A549 (cell line): ENCODE measurements around the gene WNT6. TPM values are rescaled to one million over a fixed set of nuclear protein-coding genes. Genes with fewer than 3 reads are reported as not detected.

Experiments
- ATAC-seq, 2 experiments: fragments of 200-7000 bp in 1 of 2; fragments of >200 bp in 1 of 2; cut with Nextera tagmentation in 1 of 2; cut with Tn5 transposase in 1 of 2; 3 replicates each; pipeline versions ENCODE4 v1.8.0 to v1.9.1; 2018 to 2020; ENCODE audit warnings: mild to moderate bottlenecking in 1 of 2, moderate library complexity in 1 of 2
- CTCF ChIA-PET: fragments of 300-600 bp; sonication (Branson Sonifier 250); formaldehyde crosslinking; extraction: SDS; loops from one replicate; lab custom pipeline; 2021; ENCODE audit warnings: antibody characterized with exemption, inconsistent platforms; lab: Yijun Ruan, JAX
- POLR2A ChIA-PET: fragments of 350-600 bp; formaldehyde crosslinking; extraction: SDS; loops from one replicate; lab custom pipeline; 2021; ENCODE audit warnings: antibody characterized with exemption, inconsistent platforms; lab: Yijun Ruan, JAX
- DNase-seq, 2 experiments: peaks; one replicate each; pipeline versions ENCODE4 v3.0.0 to v3.0.0-alpha.2; 2011 to 2016; ENCODE audit warnings: low read depth in 1 of 2, low spot score in 1 of 2
- FAIRE-seq: peaks from 2 replicates; lab custom pipeline; 2011; peaks lifted over from hg19 to GRCh38; lab: Jason Lieb, UNC
- H3K27ac ChIP-seq, 2 experiments: fragments of >200 bp; sonication (Bioruptor Twin); formaldehyde crosslinking; 3 replicates each; pipeline ENCODE4 v1.5.1; 2016 to 2017
- H3K4me1 ChIP-seq: fragments of >200 bp; sonication (Bioruptor Twin); formaldehyde crosslinking; 3 replicates; pipeline ENCODE4 v1.6.1; 2016
- H3K4me2 ChIP-seq: fragments of >200 bp; sonication (Bioruptor Twin); formaldehyde crosslinking; 3 replicates; pipeline ENCODE4 v1.6.1; 2016
- H3K4me3 ChIP-seq: fragments of >200 bp; sonication (Bioruptor Twin); formaldehyde crosslinking; 3 replicates; pipeline ENCODE4 v1.5.1; 2016
- H3K9me3 ChIP-seq: fragments of >200 bp; sonication (Bioruptor Twin); formaldehyde crosslinking; 3 replicates; pipeline ENCODE4 v1.6.1; 2016
- BCL3 ChIP-seq: fragments of >200 bp; sonication (Bioruptor Twin); formaldehyde crosslinking; IDR thresholded peaks from 3 replicates; pipeline ENCODE4 v1.6.1; 2016
- CBX8 ChIP-seq: fragments of 200-600 bp; sonication (generic); IDR thresholded peaks from 2 replicates; pipeline ENCODE4 v1.6.1; 2016
- CTCF ChIP-seq: fragments of >200 bp; sonication (Bioruptor Twin); formaldehyde crosslinking; IDR thresholded peaks from 3 replicates; pipeline ENCODE4 v1.5.1; 2016
- EHMT2 ChIP-seq: fragments of 200-600 bp; sonication (generic); IDR thresholded peaks from 2 replicates; pipeline ENCODE4 v1.6.1; 2016; ENCODE audit warnings: antibody characterized with exemption, low read depth, mild to moderate bottlenecking, moderate library complexity
- ESRRA ChIP-seq: fragments of 150-350 bp; IDR thresholded peaks from 2 replicates; pipeline ENCODE4 v1.6.1; 2014; ENCODE audit warnings: mild to moderate bottlenecking, low read length, borderline replicate concordance
- FOSB ChIP-seq: fragments of 250-450 bp; sonication (Bioruptor Pico); IDR thresholded peaks from 2 replicates; pipeline ENCODE4 v1.5.0; 2020; ENCODE audit warnings: mild to moderate bottlenecking, moderate library complexity
- FOXS1 ChIP-seq: fragments of 250-450 bp; sonication (Bioruptor Pico); IDR thresholded peaks from 2 replicates; pipeline ENCODE4 v1.5.0; 2020; ENCODE audit warnings: mild to moderate bottlenecking, moderate library complexity
- HDAC2 ChIP-seq: fragments of 200-600 bp; sonication (generic); IDR thresholded peaks from 2 replicates; pipeline ENCODE4 v1.6.1; 2016
- HOXB13 ChIP-seq: fragments of 250-450 bp; sonication (Bioruptor Pico); IDR thresholded peaks from 2 replicates; pipeline ENCODE4 v1.5.0; 2020; ENCODE audit warnings: low read depth, mild to moderate bottlenecking, moderate library complexity
- JUN ChIP-seq, 2 experiments: fragments of >200 bp; sonication (Bioruptor Twin); formaldehyde crosslinking; IDR thresholded peaks; 2 replicates in 1 of 2; 3 replicates in 1 of 2; pipeline ENCODE4 v1.6.1; 2016 to 2017
- MAX ChIP-seq: IDR thresholded peaks from 2 replicates; pipeline ENCODE4 v1.6.1; 2012
- MYC ChIP-seq: IDR thresholded peaks from 2 replicates; pipeline ENCODE4 v1.6.1; 2012; ENCODE audit warnings: mild to moderate bottlenecking, inconsistent platforms, low read length, improper control_type of control experiment, borderline replicate concordance
- PBX3 ChIP-seq: IDR thresholded peaks from 2 replicates; pipeline ENCODE4 v1.6.1; 2012
- PHF8 ChIP-seq: fragments of 200-600 bp; sonication (generic); IDR thresholded peaks from 2 replicates; pipeline ENCODE4 v1.6.1; 2016; ENCODE audit warnings: low read depth, mild to moderate bottlenecking, antibody characterized with exemption, moderate library complexity, borderline replicate concordance
- POLR2A ChIP-seq: IDR thresholded peaks from 2 replicates; pipeline ENCODE4 v1.6.1; 2012; ENCODE audit warnings: mild to moderate bottlenecking, low read length
- SMC3 ChIP-seq: fragments of >200 bp; sonication (Bioruptor Twin); formaldehyde crosslinking; IDR thresholded peaks from 3 replicates; pipeline ENCODE4 v1.6.1; 2018; ENCODE audit warnings: inconsistent platforms
- SREBF2 ChIP-seq: fragments of 450-650 bp; IDR thresholded peaks from 2 replicates; pipeline ENCODE4 v1.6.1; 2014; ENCODE audit warnings: mild to moderate bottlenecking, moderate library complexity
- TFCP2L1 ChIP-seq: fragments of 250-450 bp; sonication (Bioruptor Pico); IDR thresholded peaks from 2 replicates; pipeline ENCODE4 v1.5.0; 2021; ENCODE audit warnings: mild to moderate bottlenecking
- USF2 ChIP-seq: fragments of 450-650 bp; IDR thresholded peaks from 2 replicates; pipeline ENCODE4 v1.6.1; 2014; ENCODE audit warnings: antibody characterized with exemption
- WGBS: methylation state at CpG from one replicate; pipeline ENCODE4 v1.1.6; 2017; ENCODE audit errors: missing lambda C conversion rate; 5-methylcytosine and 5-hydroxymethylcytosine counted together
- polyA plus RNA-seq, 4 experiments: library from polyadenylated mRNA; depleted of rRNA in 3 of 4; stranded (reverse); fragments of >200 nt; fragmentation: RNase III in 1 of 4; extraction: RNeasy Plus Mini Kit Qiagen cat#74134 plus additional on column Dnase treatment in 1 of 4; gene quantifications; 2 replicates in 3 of 4; 3 replicates in 1 of 4; pipeline ENCODE4 v1.2.3, GENCODE V29; 2011 to 2017

WNT6 gene
- polyA plus RNA-seq, 2 of the 4 experiments (the other 2 are of a cell fraction) = 0.06 to 0.10 TPM

GRCh38 chr2:218887079-218887478 is 27.5 kb downstream of the WNT6 start:
- no peak overlapping the region for H3K4me2 ChIP-seq
- no peak for DNase-seq
- ChIA-PET POLR2A (no interaction called here), CTCF (interaction anchor here (0.6 to 23.0 kb wide), 11 partner anchors 8 to 407 kb away, joined by 3 to 665 read pairs (median 4); partner anchors contain the start of genes WNT10A and WNT6)
- TF ChIP-seq HDAC2 (no peak), HOXB13 (CRISPR knock-in tag) (no peak), SREBF2 (no peak), FOSB (CRISPR knock-in tag) (no peak), JUN (IDR thresholded peaks at IDR 0.05) (no peak), CBX8 (no peak), POLR2A (no peak), PHF8 (no peak), MYC (no peak), USF2 (no peak), ESRRA (no peak), MAX (no peak), FOXS1 (CRISPR knock-in tag) (no peak), BCL3 (no peak), CTCF (no peak)
- no peaks in the 10 kb centered on the region for H3K4me1 ChIP-seq
- no peak overlapping the region for H3K4me3 ChIP-seq
- ATAC-seq = no peak
- no peak for FAIRE-seq
- no peak overlapping the region for H3K27ac ChIP-seq
- WGBS = 53% methylated on average over 3 of the region's 3 CpGs
- H3K9me3 ChIP-seq = no peaks in the 10 kb centered on the region

GRCh38 chr2:218888341-218888740 is 28.7 kb downstream of the WNT6 start:
- TF ChIP-seq CBX8 = no peak
- TF ChIP-seq PBX3 = no peak
- no peak for TF ChIP-seq EHMT2
- no peak for TF ChIP-seq TFCP2L1 (CRISPR knock-in tag)
- no peak for TF ChIP-seq SMC3
- no peak for TF ChIP-seq BCL3
- ChIA-PET POLR2A (no interaction called here), CTCF (interaction anchor here (1.2 to 23.0 kb wide), 4 partner anchors 7 to 140 kb away, joined by 3 to 665 read pairs (median 338); partner anchors contain the start of gene WNT10A)
- no peak for DNase-seq
- Histone ChIP-seq H3K4me3 (no peak overlapping the region), H3K4me1 (peaks cover 5% of the 10 kb centered on the region; the same call in 1 of the 3 replicates), H3K4me2 (no peak overlapping the region), H3K9me3 (no peaks in the 10 kb centered on the region), H3K27ac (no peak overlapping the region)
- no peak for FAIRE-seq
- ATAC-seq = no peak
- WGBS = 87% methylated on average over 5 of the region's 5 CpGs
